Gastroesophageal sphincter (tissue), 3 donors: ENCODE results near the gene GALNT17.

Experiments used
- EP300 ChIP-seq: sonication (generic); formaldehyde crosslinking; IDR thresholded peaks from one replicate; pipeline ENCODE4 v1.6.1; 2017; ENCODE audit warnings: antibody characterized with exemption, mild to moderate bottlenecking
- POLR2A ChIP-seq, 2 donors: fragments of 450-650 bp; IDR thresholded peaks; one replicate each; pipeline ENCODE4 v1.6.1; 2017; ENCODE audit warnings: antibody characterized with exemption in 2 of 2, mild to moderate bottlenecking in 2 of 2, moderate library complexity in 1 of 2
- POLR2AphosphoS5 ChIP-seq: sonication (generic); formaldehyde crosslinking; IDR thresholded peaks from one replicate; pipeline ENCODE4 v1.6.1; 2017; ENCODE audit warnings: antibody characterized with exemption
- TF ChIP-seq, protein P1 (sequence below), 4 experiments: fragments of 200-600 bp in 2 of 4; fragments of 450-650 bp in 2 of 4; sonication (generic) in 1 of 4; IDR thresholded peaks; one replicate each; pipeline ENCODE4 v1.5.1; 2017 to 2019; ENCODE audit warnings: antibody characterized with exemption in 4 of 4, mild to moderate bottlenecking in 2 of 4, moderate library complexity in 2 of 4

DNA sequence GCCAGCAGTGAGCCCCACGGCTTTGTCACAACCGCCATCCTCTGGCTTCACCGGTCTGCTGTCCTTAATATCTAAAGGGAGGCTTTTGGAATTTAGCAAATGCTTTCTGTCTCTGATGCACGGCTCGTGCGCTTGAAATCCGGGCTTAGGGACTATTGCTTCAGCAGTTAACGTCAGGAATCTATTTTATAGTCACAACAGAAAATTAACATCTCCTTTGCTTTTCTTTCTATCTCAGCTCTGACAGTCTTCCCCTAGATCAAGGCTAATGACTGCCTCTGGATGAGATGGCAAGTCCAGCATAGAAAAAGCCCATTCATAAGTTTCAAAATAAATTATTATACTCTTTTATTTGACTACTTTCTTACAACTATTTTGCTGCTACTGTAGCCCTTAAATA lies 423.8 kb downstream of the GALNT17 start:
- TF ChIP-seq, protein P1, sequence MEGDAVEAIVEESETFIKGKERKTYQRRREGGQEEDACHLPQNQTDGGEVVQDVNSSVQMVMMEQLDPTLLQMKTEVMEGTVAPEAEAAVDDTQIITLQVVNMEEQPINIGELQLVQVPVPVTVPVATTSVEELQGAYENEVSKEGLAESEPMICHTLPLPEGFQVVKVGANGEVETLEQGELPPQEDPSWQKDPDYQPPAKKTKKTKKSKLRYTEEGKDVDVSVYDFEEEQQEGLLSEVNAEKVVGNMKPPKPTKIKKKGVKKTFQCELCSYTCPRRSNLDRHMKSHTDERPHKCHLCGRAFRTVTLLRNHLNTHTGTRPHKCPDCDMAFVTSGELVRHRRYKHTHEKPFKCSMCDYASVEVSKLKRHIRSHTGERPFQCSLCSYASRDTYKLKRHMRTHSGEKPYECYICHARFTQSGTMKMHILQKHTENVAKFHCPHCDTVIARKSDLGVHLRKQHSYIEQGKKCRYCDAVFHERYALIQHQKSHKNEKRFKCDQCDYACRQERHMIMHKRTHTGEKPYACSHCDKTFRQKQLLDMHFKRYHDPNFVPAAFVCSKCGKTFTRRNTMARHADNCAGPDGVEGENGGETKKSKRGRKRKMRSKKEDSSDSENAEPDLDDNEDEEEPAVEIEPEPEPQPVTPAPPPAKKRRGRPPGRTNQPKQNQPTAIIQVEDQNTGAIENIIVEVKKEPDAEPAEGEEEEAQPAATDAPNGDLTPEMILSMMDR (IDR thresholded peaks at IDR 0.05), result no peak
- no peak for TF ChIP-seq EP300
- TF ChIP-seq POLR2A (IDR thresholded peaks at IDR 0.05), result no peak
- TF ChIP-seq POLR2AphosphoS5, result no peak
